Neural cell (in vitro differentiated cells): Measurements from ENCODE around the gene TRPC4AP. TPM values are rescaled to one million over a fixed set of nuclear protein-coding genes. Genes with fewer than 3 reads are reported as not detected.

ENCODE experiments used
- H2AFZ ChIP-seq: fragments of 200-600, 300-800 bp; sonication (generic), shearing (Covaris generic); 2 replicates; pipeline ENCODE4 v1.6.0; 2014; ENCODE audit warnings: low read depth, mild to moderate bottlenecking, antibody characterized with exemption, low read length, moderate library complexity
- H3F3A ChIP-seq: fragments of 200-600 bp; shearing (Covaris generic); 2 replicates; pipeline ENCODE4 v1.6.1; 2016; ENCODE audit warnings: mild to moderate bottlenecking, moderate library complexity, mixed read lengths, antibody characterized with exemption, low read length; ENCODE audit not compliant: insufficient read depth, poor library complexity, severe bottlenecking
- H3K27ac ChIP-seq: fragments of 200-600, 300-800 bp; sonication (generic), shearing (Covaris generic); 2 replicates; pipeline ENCODE4 v1.5.1; 2014; ENCODE audit warnings: mild to moderate bottlenecking, low read length, moderate library complexity
- H3K27me3 ChIP-seq: fragments of 300-800, 200-600 bp; sonication (generic), shearing (Covaris generic); 2 replicates; pipeline ENCODE4 v1.6.0; 2014; ENCODE audit warnings: mild to moderate bottlenecking, low read depth, low read length, moderate library complexity; ENCODE audit not compliant: insufficient read depth
- H3K36me3 ChIP-seq: fragments of 300-800, 200-600 bp; sonication (generic), shearing (Covaris generic); 2 replicates; pipeline ENCODE4 v1.5.1; 2014; ENCODE audit warnings: mild to moderate bottlenecking, antibody characterized with exemption, low read length, moderate library complexity; ENCODE audit not compliant: insufficient read depth
- H3K4me2 ChIP-seq: fragments of 300-800, 200-600 bp; sonication (generic), shearing (Covaris generic); 2 replicates; pipeline ENCODE4 v1.6.0; 2014; ENCODE audit warnings: mild to moderate bottlenecking, low read length
- H3K4me3 ChIP-seq: fragments of 300-800, 200-600 bp; sonication (generic), shearing (Covaris generic); 2 replicates; pipeline ENCODE4 v1.5.1; 2014; ENCODE audit warnings: mild to moderate bottlenecking, low read length, moderate library complexity
- H3K79me2 ChIP-seq: fragments of 200-600 bp; shearing (Covaris generic); replicated peaks from 2 replicates; pipeline ENCODE4 v1.6.0; 2014; ENCODE audit warnings: mild to moderate bottlenecking, low read length, moderate library complexity; ENCODE audit not compliant: insufficient read depth
- H3K9ac ChIP-seq: fragments of 300-800, 200-600 bp; sonication (generic), shearing (Covaris generic); 2 replicates; pipeline ENCODE4 v1.6.1; 2016; ENCODE audit warnings: mild to moderate bottlenecking, low read length, mixed read lengths
- H3K9me2 ChIP-seq: fragments of 200-600 bp; shearing (Covaris generic); 2 replicates; pipeline ENCODE4 v1.6.1; 2016; ENCODE audit warnings: mild to moderate bottlenecking, low read length, mixed read lengths; ENCODE audit not compliant: insufficient read depth
- H3K9me3 ChIP-seq: fragments of 200-600, 300-800 bp; sonication (generic), shearing (Covaris generic); 2 replicates; pipeline ENCODE4 v1.6.1; 2016; ENCODE audit warnings: mild to moderate bottlenecking, mixed run types, low read length, moderate library complexity, mixed read lengths
- H4K20me1 ChIP-seq: fragments of 200-600 bp; shearing (Covaris generic); 2 replicates; pipeline ENCODE4 v1.6.1; 2016; ENCODE audit warnings: mild to moderate bottlenecking, mixed run types; ENCODE audit not compliant: insufficient read depth
- EP300 ChIP-seq: fragments of 450-650 bp; conservative IDR thresholded peaks from 2 replicates; pipeline ENCODE4 v1.6.1; 2014; ENCODE audit warnings: antibody characterized with exemption, mild to moderate bottlenecking, moderate library complexity; ENCODE audit not compliant: poor library complexity, severe bottlenecking
- EZH2 ChIP-seq: fragments of 200-600, 300-800 bp; shearing (Covaris generic), sonication (generic); IDR thresholded peaks from 2 replicates; pipeline ENCODE4 v1.6.1; 2014; ENCODE audit warnings: antibody characterized with exemption, low read length, borderline replicate concordance, mild to moderate bottlenecking; ENCODE audit not compliant: insufficient read depth, poor library complexity, severe bottlenecking
- MXI1 ChIP-seq: fragments of 450-650 bp; conservative IDR thresholded peaks from 2 replicates; pipeline ENCODE4 v1.6.1; 2014; ENCODE audit warnings: antibody characterized with exemption, mild to moderate bottlenecking; ENCODE audit not compliant: poor library complexity, severe bottlenecking
- POLR2AphosphoS5 ChIP-seq: IDR thresholded peaks from 2 replicates; pipeline ENCODE4 v1.6.1; 2012
- RAD21 ChIP-seq: fragments of 450-650 bp; conservative IDR thresholded peaks from 2 replicates; pipeline ENCODE4 v1.6.1; 2014; ENCODE audit warnings: antibody characterized with exemption, mild to moderate bottlenecking, moderate library complexity
- SMC3 ChIP-seq: fragments of 450-650 bp; conservative IDR thresholded peaks from 2 replicates; pipeline ENCODE4 v1.6.1; 2014; ENCODE audit warnings: antibody characterized with exemption, mild to moderate bottlenecking, moderate library complexity; ENCODE audit not compliant: poor library complexity
- TAF1 ChIP-seq: IDR thresholded peaks from 2 replicates; pipeline ENCODE4 v1.6.1; 2012; ENCODE audit warnings: low read depth
- polyA plus RNA-seq: library from polyadenylated mRNA; depleted of rRNA; stranded (reverse); fragments of >200 nt; gene quantifications from 2 replicates; pipeline ENCODE4 v1.2.3, GENCODE V29; 2014
- TF ChIP-seq, protein P1 (sequence below): fragments of 450-650 bp; IDR thresholded peaks from 2 replicates; pipeline ENCODE4 v1.5.1; 2014; ENCODE audit warnings: antibody characterized with exemption, mild to moderate bottlenecking, moderate library complexity; ENCODE audit not compliant: poor library complexity, severe bottlenecking
- TF ChIP-seq, protein P2 (sequence below): IDR thresholded peaks from 2 replicates; pipeline ENCODE4 v1.6.1; 2012; ENCODE audit warnings: borderline replicate concordance

Gene TRPC4AP
- polyA plus RNA-seq, 1 donor from 2014 or later = 85.9 TPM

DNA sequence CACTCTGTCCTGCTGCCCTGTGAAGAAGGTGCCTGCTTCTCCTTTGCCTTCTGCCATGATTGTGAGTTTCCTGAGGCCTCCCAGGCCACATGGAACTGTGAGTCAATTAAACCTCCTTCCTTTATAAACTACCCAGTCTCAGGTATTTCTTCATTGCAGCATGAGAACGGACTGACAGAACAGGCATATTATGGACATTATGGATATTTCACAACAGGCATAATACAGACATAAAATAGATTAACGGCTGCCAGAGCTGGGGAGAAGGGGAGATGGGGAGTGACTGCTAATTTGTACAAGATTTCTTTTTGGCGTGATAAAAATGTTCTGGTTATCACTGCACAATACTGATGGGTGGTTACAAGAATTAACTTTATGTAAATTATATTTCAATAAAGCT, 29.4 kb downstream of the TRPC4AP start:
- Histone ChIP-seq H4K20me1 (no peaks in the 10 kb centered on the region), H3K9me3 (peaks cover 9% of the 10 kb centered on the region), H3K27ac (no peak overlapping the region), H3K9ac (no peak overlapping the region), H3F3A (no peaks in the 10 kb centered on the region), H2AFZ (no peak overlapping the region), H3K27me3 (no peaks in the 10 kb centered on the region), H3K9me2 (no peaks in the 10 kb centered on the region), H3K4me3 (no peak overlapping the region), H3K4me2 (no peak overlapping the region), H3K79me2 (peaks cover 31% of the 10 kb centered on the region), H3K36me3 (no peaks in the 10 kb centered on the region)
- TF ChIP-seq POLR2AphosphoS5 (no peak), EZH2 (no peak)

DNA sequence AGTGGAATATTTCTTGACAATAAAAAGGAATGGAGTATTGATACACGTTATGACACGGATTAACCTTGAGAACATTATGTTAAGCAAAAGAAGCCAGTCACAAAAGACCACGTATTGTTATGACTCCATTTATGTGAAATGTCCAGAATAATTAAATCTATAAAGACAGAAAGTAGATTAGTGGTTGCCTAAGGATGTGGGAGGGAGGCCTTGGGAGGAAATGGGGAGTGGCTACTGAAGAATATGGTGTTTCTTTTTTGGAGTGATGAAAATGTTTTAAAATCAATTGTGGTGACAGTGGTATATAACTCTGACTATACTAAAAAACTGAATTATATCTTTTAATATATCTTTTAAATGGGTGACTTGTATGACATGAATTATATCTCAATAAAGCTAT, 30.1 kb downstream of the TRPC4AP start:
- TF ChIP-seq POLR2AphosphoS5 (no peak), SMC3 (no peak), RAD21 (no peak), TAF1 (no peak), EZH2 (no peak), MXI1 (no peak), EP300 (no peak)
- TF ChIP-seq, protein P1, sequence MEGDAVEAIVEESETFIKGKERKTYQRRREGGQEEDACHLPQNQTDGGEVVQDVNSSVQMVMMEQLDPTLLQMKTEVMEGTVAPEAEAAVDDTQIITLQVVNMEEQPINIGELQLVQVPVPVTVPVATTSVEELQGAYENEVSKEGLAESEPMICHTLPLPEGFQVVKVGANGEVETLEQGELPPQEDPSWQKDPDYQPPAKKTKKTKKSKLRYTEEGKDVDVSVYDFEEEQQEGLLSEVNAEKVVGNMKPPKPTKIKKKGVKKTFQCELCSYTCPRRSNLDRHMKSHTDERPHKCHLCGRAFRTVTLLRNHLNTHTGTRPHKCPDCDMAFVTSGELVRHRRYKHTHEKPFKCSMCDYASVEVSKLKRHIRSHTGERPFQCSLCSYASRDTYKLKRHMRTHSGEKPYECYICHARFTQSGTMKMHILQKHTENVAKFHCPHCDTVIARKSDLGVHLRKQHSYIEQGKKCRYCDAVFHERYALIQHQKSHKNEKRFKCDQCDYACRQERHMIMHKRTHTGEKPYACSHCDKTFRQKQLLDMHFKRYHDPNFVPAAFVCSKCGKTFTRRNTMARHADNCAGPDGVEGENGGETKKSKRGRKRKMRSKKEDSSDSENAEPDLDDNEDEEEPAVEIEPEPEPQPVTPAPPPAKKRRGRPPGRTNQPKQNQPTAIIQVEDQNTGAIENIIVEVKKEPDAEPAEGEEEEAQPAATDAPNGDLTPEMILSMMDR = no peak
- TF ChIP-seq, protein P2, sequence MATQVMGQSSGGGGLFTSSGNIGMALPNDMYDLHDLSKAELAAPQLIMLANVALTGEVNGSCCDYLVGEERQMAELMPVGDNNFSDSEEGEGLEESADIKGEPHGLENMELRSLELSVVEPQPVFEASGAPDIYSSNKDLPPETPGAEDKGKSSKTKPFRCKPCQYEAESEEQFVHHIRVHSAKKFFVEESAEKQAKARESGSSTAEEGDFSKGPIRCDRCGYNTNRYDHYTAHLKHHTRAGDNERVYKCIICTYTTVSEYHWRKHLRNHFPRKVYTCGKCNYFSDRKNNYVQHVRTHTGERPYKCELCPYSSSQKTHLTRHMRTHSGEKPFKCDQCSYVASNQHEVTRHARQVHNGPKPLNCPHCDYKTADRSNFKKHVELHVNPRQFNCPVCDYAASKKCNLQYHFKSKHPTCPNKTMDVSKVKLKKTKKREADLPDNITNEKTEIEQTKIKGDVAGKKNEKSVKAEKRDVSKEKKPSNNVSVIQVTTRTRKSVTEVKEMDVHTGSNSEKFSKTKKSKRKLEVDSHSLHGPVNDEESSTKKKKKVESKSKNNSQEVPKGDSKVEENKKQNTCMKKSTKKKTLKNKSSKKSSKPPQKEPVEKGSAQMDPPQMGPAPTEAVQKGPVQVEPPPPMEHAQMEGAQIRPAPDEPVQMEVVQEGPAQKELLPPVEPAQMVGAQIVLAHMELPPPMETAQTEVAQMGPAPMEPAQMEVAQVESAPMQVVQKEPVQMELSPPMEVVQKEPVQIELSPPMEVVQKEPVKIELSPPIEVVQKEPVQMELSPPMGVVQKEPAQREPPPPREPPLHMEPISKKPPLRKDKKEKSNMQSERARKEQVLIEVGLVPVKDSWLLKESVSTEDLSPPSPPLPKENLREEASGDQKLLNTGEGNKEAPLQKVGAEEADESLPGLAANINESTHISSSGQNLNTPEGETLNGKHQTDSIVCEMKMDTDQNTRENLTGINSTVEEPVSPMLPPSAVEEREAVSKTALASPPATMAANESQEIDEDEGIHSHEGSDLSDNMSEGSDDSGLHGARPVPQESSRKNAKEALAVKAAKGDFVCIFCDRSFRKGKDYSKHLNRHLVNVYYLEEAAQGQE = no peak
- H3K27ac ChIP-seq = no peak overlapping the region

DNA sequence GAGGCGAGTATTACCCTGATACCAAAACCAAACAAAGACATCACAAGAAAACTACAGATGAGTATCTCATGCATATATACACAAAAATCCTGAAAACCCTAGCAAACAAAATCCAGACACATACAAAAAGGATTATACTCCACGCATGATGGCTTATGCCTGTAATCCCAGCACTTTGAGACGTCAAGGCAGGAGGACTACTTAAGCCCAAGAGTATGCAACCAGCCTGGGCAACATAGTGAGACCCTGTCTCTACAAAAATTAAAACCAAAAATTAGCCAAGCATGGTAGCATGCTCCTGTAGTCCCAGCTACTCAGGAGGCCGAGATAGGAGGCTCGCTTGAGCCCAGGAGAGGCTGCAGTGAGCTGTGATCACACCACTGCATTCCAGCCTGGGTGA, 32.4 kb downstream of the TRPC4AP start:
- no peaks in the 10 kb centered on the region for H3K9me2 ChIP-seq
- no peak overlapping the region for H3K9ac ChIP-seq
- H3K4me3 ChIP-seq = no peak overlapping the region
- no peaks in the 10 kb centered on the region for H3F3A ChIP-seq
- H3K79me2 ChIP-seq = peaks cover 28% of the 10 kb centered on the region
- no peaks in the 10 kb centered on the region for H3K36me3 ChIP-seq
- no peak overlapping the region for H3K27ac ChIP-seq
- TF ChIP-seq EZH2 (no peak), TAF1 (no peak), MXI1 (no peak), EP300 (no peak), RAD21 (no peak), SMC3 (no peak), POLR2AphosphoS5 (no peak)
- TF ChIP-seq, protein P1 = no peak
- TF ChIP-seq, protein P2 = no peak
- H3K27me3 ChIP-seq = no peaks in the 10 kb centered on the region
- peaks cover 9% of the 10 kb centered on the region for H3K9me3 ChIP-seq
- no peak overlapping the region for H3K4me2 ChIP-seq
- H4K20me1 ChIP-seq = no peaks in the 10 kb centered on the region
- H2AFZ ChIP-seq = no peak overlapping the region

More for the DNA sequence above, 30.1 kb downstream of the TRPC4AP start:
- Histone ChIP-seq H3K4me2 (no peak overlapping the region), H2AFZ (no peak overlapping the region), H3K79me2 (peaks cover 31% of the 10 kb centered on the region), H3K9ac (no peak overlapping the region), H3K4me3 (no peak overlapping the region), H3K9me3 (peaks cover 9% of the 10 kb centered on the region), H3K27me3 (no peaks in the 10 kb centered on the region), H3K9me2 (no peaks in the 10 kb centered on the region), H4K20me1 (no peaks in the 10 kb centered on the region), H3F3A (no peaks in the 10 kb centered on the region), H3K36me3 (no peaks in the 10 kb centered on the region)
